Lung (tissue), 12 donors: ENCODE measurements around the gene BORCS6. TPM values are rescaled to one million over a fixed set of nuclear protein-coding genes. Genes with fewer than 3 reads are reported as not detected.

Experiments
- ATAC-seq: fragments of 200-7000 bp; cut with Tn5 transposase; one replicate; pipeline ENCODE4 v1.9.1; 2020; ENCODE audit warnings: moderate number of reproducible peaks; ENCODE audit not compliant: insufficient read depth, low FRiP score
- DNase-seq, 3 donors: peaks; one replicate each; pipeline ENCODE4 v3.0.0-alpha.2; 2013 to 2017
- H3K27ac ChIP-seq, 2 donors: one replicate each; pipeline ENCODE4 v1.5.1; 2013; ENCODE audit warnings: mild to moderate bottlenecking in 2 of 2, moderate library complexity in 2 of 2, control low read depth in 1 of 2, inconsistent platforms in 1 of 2, low read depth in 1 of 2, low read length in 1 of 2
- H3K27me3 ChIP-seq, 3 donors: one replicate each; pipeline ENCODE4 v1.5.1; 2013; ENCODE audit warnings: low read length in 2 of 3; ENCODE audit not compliant: control insufficient read depth in 3 of 3, insufficient read depth in 3 of 3
- H3K36me3 ChIP-seq, 4 donors: one replicate each; pipeline ENCODE4 v1.5.1; 2013; ENCODE audit warnings: low read length in 4 of 4, mild to moderate bottlenecking in 1 of 4, moderate library complexity in 1 of 4; ENCODE audit not compliant: control insufficient read depth in 4 of 4, insufficient read depth in 4 of 4
- H3K4me1 ChIP-seq, 5 donors: one replicate each; pipeline ENCODE4 v1.5.1; 2013; ENCODE audit warnings: low read length in 5 of 5, mild to moderate bottlenecking in 2 of 5, moderate library complexity in 1 of 5; ENCODE audit not compliant: control insufficient read depth in 5 of 5, insufficient read depth in 5 of 5
- H3K4me3 ChIP-seq: one replicate; pipeline ENCODE4 v1.5.1; 2013; ENCODE audit warnings: mild to moderate bottlenecking, control low read depth, moderate library complexity
- H3K9ac ChIP-seq, 2 donors: one replicate each; pipeline ENCODE4 v1.5.1; 2013; ENCODE audit warnings: low read length in 2 of 2, control low read depth in 1 of 2; ENCODE audit not compliant: insufficient read depth in 1 of 2
- H3K9me3 ChIP-seq, 4 donors: one replicate each; pipeline ENCODE4 v1.5.1; 2013; ENCODE audit warnings: low read length in 3 of 4, mild to moderate bottlenecking in 1 of 4, moderate library complexity in 1 of 4; ENCODE audit not compliant: control insufficient read depth in 4 of 4, insufficient read depth in 3 of 4
- CTCF ChIP-seq: IDR thresholded peaks from 2 replicates; pipeline ENCODE4 v1.5.1; 2012; ENCODE audit warnings: mild to moderate bottlenecking; ENCODE audit errors: control extremely low read depth, extremely low read depth
- WGBS, 2 donors: extraction: QIAGEN DNeasy Blood & Tissue Kit; methylation state at CpG; one replicate each; pipeline ENCODE4 v1.1.7; 2013; 5-methylcytosine and 5-hydroxymethylcytosine counted together
- polyA plus RNA-seq, 2 donors: library from polyadenylated mRNA; stranded (reverse); fragments of 200-250 nt; gene quantifications; one replicate each; pipeline ENCODE4 v1.2.1, GENCODE V29; 2013
- total RNA-seq, 2 donors: library from RNA; depleted of rRNA in 1 of 2; stranded (reverse); fragments of >200 nt in 1 of 2; gene quantifications; one replicate each; pipeline ENCODE4 v1.2.1, GENCODE V29; 2014 to 2021
- donor health status: control.
- donor health status: control.
- donor health status: Bipolar disorder and iron deficiency.
- donor health status: healthy.
- donor health status: DM: yes; HTN: yes; CAD: no.

Gene BORCS6
- total and polyA plus RNA-seq, 4 donors: 5.3 to 10.8 (median 8.0) TPM

GRCh38 chr17:8151120-8151640, 38.8 kb downstream of the BORCS6 start:
- WGBS, 2 donors: 1 to 3% methylated on average over 35 to 38 of the region's 38 CpGs
- TF ChIP-seq CTCF: no peak
- Histone ChIP-seq H3K4me3 (peak overlapping the region; percentile 77), H3K27ac (peak overlapping the region; percentile 98 to 99), H3K9ac (peak overlapping the region; percentile 95 to 97), H3K27me3 (no peaks in the 10 kb centered on the region), H3K9me3 (no peaks in the 10 kb centered on the region), H3K4me1 (peaks cover 5 to 54% (median 29%) of the 10 kb centered on the region in 5 donors), H3K36me3 (peaks cover 28 to 44% (median 34%) of the 10 kb centered on the region in 4 donors)
- ATAC-seq (peak; percentile 51), DNase-seq (peak; percentile 93 to 96 (median 96))

- H3K9me3 ChIP-seq: no peaks in the 10 kb centered on the region
- ATAC-seq (no peak), DNase-seq (no peak)
- peaks cover 32 to 51% (median 38%) of the 10 kb centered on the region in 4 donors for H3K36me3 ChIP-seq
- H3K27me3 ChIP-seq: no peaks in the 10 kb centered on the region
- peaks cover 5 to 48% (median 26%) of the 10 kb centered on the region in 5 donors for H3K4me1 ChIP-seq
- H3K9ac ChIP-seq: peak overlapping the region in 1 of 2 donors; percentile 2
- no peak for TF ChIP-seq CTCF
- H3K27ac ChIP-seq: peak overlapping the region; percentile 77 to 99
- WGBS, 2 donors: 73 to 79% methylated on average over 18 of the region's 18 CpGs
- peak overlapping the region; percentile 77 for H3K4me3 ChIP-seq
These were observed 39.5 kb downstream of the BORCS6 start for GRCh38 chr17:8150194-8151119.

GRCh38 chr17:8149419-8150193, 40.4 kb downstream of the BORCS6 start:
- no peak overlapping the region for H3K4me3 ChIP-seq
- H3K27ac ChIP-seq: no peak overlapping the region
- H3K9me3 ChIP-seq: no peaks in the 10 kb centered on the region
- H3K27me3 ChIP-seq: no peaks in the 10 kb centered on the region
- no peak overlapping the region for H3K9ac ChIP-seq
- H3K4me1 ChIP-seq: peaks cover 5 to 39% (median 19%) of the 10 kb centered on the region in 5 donors
- no peak for DNase-seq
- peaks cover 32 to 57% (median 42%) of the 10 kb centered on the region in 4 donors for H3K36me3 ChIP-seq
- ATAC-seq: no peak
- no peak for TF ChIP-seq CTCF
- whole genome bisulfite sequencing, 2 donors: 94 to 97% methylated on average over 27 to 29 of the region's 29 CpGs
